ENCODE data around the gene RLBP1.
A peak's percentile ranks its signal among the peaks of the same experiment; 100 is the strongest.
"Not testable (repeated sequence)": the region's sequence is repeated elsewhere in the genome, so short reads cannot be mapped to it uniquely, and the experiment has no call there.

RLBP1 gene

DNA sequence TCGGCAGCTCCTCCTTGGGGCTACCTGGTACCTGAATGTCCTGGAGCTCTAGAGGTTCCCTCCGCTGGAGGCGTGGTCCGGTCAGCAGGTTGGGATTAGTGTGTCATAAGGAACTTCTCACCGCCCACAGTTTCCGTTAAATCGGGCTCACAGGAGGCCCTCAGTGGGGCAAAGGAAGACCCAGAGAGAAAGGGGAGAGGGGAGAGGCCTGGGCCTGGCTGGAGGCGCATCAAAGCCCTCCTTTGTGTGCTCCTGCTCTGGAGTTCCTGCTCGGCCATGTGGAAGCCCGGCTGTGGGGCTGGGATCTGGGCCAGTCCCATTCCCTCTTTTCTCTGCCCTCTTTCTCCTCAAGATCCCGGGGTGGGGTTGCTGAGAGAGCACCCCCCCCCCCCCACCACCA lies at the start of gene RLBP1:
Gene RLBP1, minus strand, starts transcription at position 37 of the 400 bp plus-strand sequence. CDS start 2,604 bp downstream, outside the sequence.
- no peak for DNase-seq (ENCODE audit: low read depth)

- DNase-seq (ENCODE audit: low read depth): not testable (repeated sequence)
Observed at GRCh38 chr15:89250142-89250541, 28.8 kb upstream of the RLBP1 start.

DNA sequence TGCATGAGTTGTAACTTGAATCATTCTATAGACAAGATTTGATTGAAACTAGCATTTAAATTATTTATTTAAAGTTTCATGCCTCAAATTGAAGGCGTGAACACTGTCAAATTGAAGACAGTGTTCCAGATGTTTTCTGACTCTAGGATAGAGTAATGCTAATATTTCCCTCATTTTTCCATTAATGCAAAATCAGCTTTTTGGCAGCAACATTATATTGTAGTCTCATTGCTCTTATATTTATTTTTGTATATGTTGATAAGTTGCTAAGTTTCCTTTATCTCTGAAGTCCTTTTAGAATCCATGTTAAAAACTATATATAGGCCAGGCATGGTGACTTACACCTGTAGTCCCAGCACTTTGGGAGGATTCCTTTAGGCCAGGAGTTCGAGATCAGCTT lies 27.2 kb upstream of the RLBP1 start:
- no peak for DNase-seq (ENCODE audit: low read depth)

- DNase-seq (ENCODE audit: low read depth): no peak
Observed at GRCh38 chr15:89247446-89247845, 26.1 kb upstream of the RLBP1 start.

DNA sequence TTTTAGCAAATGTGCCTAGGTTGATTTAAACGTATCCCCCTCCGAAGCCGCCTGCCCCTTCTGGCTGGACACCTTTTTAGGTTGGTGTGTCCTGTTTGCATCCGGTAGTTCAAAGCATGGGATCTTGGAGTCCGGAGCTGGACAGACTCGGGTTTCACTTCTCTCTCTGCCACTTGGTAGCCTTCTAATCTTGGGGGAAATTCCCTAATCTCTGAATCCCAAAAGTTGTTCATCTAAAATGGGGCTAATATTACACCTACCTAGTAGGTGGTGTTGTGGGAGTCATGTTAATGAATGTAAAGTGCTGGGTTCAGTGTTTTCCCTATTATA lies 23.2 kb upstream of the RLBP1 start:
- no peak for DNase-seq (ENCODE audit: low read depth)

GRCh38 chr15:89243691-89244573 lies 22.6 kb upstream of the RLBP1 start, which contains the start of gene FANCI:
TSS of gene FANCI (plus strand) at chr15:89243979. CDS start at chr15:89247648, 3,669 bp downstream.
- peak; percentile 55 for DNase-seq (ENCODE audit: low read depth)

- no peak for DNase-seq (ENCODE audit: low read depth)
Observed at GRCh38 chr15:89243046-89243690, 21.8 kb upstream of the RLBP1 start.

DNA sequence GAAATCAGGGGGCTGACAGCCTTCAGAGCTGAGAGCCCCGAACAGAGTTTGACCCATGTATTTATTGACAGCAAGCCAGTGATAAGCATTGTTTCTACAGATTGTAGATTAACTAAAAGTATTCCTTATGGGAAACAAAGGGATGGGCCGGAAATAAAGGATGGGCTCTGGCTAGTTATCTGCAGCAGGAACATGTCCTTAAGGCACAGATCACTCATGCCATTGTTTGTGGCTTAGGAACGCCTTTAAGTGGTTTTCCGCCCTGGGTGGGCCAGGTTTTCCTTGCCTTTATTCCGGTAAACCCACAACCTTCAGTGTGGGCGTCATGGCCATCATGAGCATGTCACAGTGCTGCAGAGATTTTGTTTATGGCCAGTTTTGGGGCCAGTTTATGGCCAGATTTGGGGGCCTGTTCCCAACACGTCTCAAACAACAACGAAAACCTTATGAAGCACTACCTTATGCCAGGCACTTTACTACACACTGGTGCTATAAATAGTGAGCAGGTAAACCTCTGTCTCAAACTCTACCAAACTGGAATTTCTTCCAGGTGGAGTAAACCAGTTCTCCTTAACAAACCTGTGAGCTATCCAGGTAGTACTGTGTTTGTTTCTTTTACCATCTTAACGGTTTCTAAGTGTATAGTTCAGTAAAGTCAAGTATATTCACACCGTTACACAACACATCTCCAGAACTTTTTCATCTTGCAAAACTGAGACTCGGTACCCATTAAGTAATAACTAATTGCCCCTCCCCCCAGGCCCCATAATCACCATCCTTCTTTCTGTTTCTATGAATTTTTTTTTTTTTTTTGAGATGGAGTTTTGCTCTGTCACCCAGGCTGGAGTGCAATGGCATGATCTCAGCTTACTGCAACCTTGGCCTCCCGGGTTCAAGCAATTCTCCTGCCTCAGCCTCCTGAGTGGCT lies 18.8 kb upstream of the RLBP1 start:
- DNase-seq (ENCODE audit: low read depth): not testable (repeated sequence)

DNA sequence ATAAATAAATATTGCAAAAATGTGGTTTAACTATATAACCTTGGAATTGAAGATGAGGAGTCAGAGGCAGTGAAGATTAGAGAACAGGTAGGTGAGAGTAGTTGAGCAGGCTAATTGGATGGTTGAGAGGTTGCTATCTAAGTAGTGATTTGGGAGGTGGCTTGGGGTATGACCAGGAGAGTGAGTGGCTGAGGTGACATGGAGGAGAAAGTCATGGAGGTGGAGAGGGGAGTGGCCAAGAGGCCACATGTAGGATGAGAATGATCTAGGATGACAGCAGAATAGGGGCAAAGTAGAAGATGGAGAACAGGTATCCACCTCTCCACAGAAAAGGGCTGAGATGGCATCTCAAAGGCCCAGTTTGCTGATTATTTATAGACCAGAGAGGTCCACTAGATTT lies 10.5 kb upstream of the RLBP1 start:
- DNase-seq (ENCODE audit: low read depth): no peak

DNA sequence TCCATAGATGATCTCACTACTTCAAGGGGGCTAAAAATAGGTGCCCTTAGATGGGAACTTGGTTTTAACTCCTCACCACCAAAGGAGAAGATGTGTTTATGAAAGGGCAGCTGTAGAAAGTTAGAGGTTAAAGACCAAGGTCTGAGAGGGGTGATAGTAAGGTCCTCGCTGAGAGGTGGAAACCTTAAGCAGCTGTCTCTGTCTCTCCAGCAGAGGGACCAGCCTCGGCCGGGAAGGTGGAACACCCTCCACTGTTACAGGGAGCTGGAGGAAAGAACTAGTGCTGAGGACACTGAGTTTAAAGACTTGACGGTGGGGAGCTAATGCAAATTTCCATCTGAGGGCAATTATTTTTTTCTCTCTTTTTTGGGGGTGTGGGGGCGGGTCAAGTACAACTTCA lies 8.9 kb upstream of the RLBP1 start:
- no peak for DNase-seq (ENCODE audit: low read depth)

- DNase-seq (ENCODE audit: low read depth): no peak
Observed at GRCh38 chr15:89227425-89227824, 6.0 kb upstream of the RLBP1 start.

GRCh38 chr15:89226359-89227221 lies 5.2 kb upstream of the RLBP1 start:
- DNase-seq (ENCODE audit: low read depth): no peak

DNA sequence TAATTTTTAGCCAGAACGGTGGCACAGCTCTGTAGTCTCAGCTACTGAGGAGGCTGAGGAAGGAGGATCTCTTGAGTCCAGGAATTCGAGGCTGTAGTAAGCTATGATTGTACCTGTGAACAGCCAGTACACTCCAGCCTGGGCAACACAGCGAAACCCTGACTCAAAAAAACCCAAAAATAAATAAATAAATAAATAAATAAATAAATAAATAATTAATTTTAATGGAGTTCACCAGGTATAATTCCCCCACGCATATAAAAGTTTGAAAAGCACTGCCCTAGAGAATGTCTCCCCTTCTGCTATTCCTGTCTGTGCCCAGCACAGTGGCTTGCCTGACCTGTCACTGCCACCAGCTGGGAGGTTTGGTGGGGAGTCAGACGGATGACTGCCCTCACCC lies 4.2 kb upstream of the RLBP1 start:
- no peak for DNase-seq (ENCODE audit: low read depth)

- no peak for DNase-seq (ENCODE audit: low read depth)
Observed at GRCh38 chr15:89218531-89218930, 2.8 kb downstream of the RLBP1 start.

- no peak for DNase-seq (ENCODE audit: low read depth)
Observed at GRCh38 chr15:89217686-89218376, 3.5 kb downstream of the RLBP1 start.

DNA sequence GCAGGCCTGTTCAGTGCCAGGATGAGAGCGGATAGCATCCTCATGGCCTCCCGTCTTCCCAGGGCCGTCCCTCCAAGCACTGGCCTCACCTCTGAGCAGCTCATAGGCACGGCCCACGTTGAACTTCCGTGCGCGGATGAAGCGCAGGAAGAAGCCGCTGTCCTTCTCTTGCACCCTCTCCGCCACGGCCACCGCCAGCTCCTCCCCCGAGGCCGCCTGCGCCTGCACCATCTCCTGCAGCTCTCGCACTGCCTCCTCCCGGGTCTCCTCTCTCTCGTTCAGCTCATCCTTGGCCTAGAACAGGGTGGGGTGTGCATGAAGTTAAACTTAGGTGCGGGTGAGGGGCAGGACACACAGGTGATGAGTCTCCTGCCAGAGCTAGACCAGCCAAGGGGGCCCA lies 4.3 kb downstream of the RLBP1 start:
- DNase-seq (ENCODE audit: low read depth): no peak

GRCh38 chr15:89215627-89216026 lies 5.8 kb downstream of the RLBP1 start:
- no peak for DNase-seq (ENCODE audit: low read depth)

- no peak for DNase-seq (ENCODE audit: low read depth)
Observed at GRCh38 chr15:89211678-89212170, 9.7 kb downstream of the RLBP1 start.

- no peak for DNase-seq (ENCODE audit: low read depth)
Observed at GRCh38 chr15:89209057-89209456, 12.3 kb downstream of the RLBP1 start.

- DNase-seq (ENCODE audit: low read depth): no peak
Observed at GRCh38 chr15:89208256-89208655, 13.1 kb downstream of the RLBP1 start.

- no peak for DNase-seq (ENCODE audit: low read depth)
Observed at GRCh38 chr15:89206908-89207331, 14.5 kb downstream of the RLBP1 start.

All from GM04503 (cell line).